Posterior vena cava (tissue), 2 donors: Measurements from ENCODE around the gene CIAO3. TPM values are rescaled to one million over a fixed set of nuclear protein-coding genes. Genes with fewer than 3 reads are reported as not detected.
"Not testable (repeated sequence)": the region's sequence is repeated elsewhere in the genome, so short reads cannot be mapped to it uniquely, and the experiment has no call there.

Source experiments
- DNase-seq: peaks from one replicate; pipeline ENCODE4 v3.0.0-alpha.2; 2020; ENCODE audit warnings: low spot score
- intact Hi-C, 2 donors: fragments of 100-400 bp; cut with DNase I; formaldehyde crosslinking; loops; one replicate each; pipeline versions ENCODE4 v1.14.1 to v1.14.2; 2022 to 2023
- total RNA-seq, 2 donors: library from RNA; stranded (reverse); fragmentation: NEBNext Ultra II Directional; extraction: Animal tissue kit (Norgen Biotek cat#: 25700); gene quantifications; one replicate each; pipeline ENCODE4 v1.2.1, GENCODE V29; 2021
- donor health status: DM: yes; HTN: yes; CAD: no.
- donor health status: DM: yes; HTN: yes; CAD: no.

Gene CIAO3
- total RNA-seq, 2 donors from 2014 or later, result 18.2 to 18.6 TPM

DNA sequence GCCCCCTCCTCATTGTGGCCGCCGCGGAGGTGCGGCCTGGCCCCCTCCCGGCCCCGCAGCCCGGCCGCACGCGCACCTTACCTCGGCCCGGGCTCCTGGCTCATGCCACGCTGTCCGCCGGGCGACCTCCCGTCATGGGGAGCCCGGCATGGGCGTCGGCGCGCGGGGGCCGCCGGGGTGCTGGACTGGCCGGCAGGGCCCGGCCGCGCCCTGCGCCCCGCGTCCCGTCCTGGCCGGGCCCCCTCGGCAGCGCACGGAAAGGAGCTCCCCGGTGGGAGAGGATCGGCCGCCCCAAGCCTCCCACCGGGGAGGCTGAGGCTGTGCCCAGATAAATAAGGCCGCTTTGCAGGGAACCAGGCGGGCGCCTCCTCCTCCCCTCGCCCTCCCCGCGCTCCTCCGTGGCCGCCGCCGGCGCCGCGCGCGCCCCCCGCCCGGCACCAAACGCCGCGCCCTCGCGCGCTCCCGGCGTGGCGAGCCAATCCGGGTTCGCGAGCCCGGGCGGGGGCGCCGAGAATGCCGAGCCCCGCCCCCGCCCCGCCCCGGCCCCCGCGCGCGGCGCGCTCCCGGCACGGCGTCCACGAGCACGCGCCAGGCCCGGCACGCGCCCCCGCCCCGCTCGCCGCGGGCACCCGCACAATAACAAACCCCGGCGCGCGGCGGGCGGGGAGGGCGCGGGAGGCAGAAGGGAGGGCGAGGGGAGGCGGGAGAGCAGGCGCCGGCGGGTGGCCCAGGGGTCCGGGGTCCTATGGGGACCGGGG lies 35.2 kb downstream of the CIAO3 start, which contains the start of gene FBXL16:
FBXL16 (minus strand) TSS at position 371 of the 758 bp plus-strand sequence. CDS start 8,396 bp downstream, outside the sequence.
- intact Hi-C loops, result no loop called here
- no peak for DNase-seq

DNA sequence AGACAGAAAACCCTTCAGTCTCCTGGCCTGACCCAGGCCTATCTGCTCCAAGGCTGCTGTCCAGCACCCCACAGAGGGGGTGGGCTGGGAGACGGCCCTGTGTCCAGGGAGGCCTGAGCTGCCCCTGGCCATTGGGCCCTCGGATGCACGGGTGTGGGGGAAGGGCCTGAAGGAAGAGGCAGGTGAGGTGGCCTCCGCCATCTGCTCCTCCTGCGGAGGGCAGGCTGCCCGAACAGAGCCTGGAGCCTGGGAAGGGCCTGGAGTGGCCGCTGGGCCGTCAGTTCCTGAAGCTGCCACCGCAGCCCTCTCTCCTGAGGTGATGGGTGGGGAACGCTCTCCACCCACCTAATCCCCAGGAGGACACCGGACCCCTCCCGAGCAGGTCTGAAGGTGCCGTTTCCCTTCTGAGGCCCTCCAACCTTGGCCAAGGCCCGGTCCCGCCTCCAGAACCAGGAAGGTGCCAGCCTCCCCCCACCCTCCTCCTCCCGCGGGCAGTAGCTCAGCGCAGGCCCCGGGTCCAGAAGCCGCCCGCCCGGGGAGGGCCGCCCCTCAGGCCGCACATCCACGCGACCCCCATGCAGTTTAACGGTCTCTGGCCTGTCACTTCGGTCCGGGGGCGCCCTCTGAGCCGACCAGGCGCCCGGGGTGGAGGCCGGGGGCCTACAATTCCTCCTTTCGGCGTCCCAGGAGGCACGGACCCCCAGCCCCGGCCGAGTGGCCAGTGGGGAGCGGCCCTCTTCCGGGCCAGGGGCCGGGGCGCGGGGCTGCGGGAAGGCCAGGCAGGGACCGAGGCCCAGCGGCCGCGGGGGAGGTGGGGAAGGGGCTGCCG lies 36.0 kb downstream of the CIAO3 start:
- no peak for DNase-seq
- intact Hi-C loops, result loop anchor here in 1 of 2 donors (1.0 kb wide), 1 partner anchor 298 kb away; no protein-coding TSS in a partner anchor

DNA sequence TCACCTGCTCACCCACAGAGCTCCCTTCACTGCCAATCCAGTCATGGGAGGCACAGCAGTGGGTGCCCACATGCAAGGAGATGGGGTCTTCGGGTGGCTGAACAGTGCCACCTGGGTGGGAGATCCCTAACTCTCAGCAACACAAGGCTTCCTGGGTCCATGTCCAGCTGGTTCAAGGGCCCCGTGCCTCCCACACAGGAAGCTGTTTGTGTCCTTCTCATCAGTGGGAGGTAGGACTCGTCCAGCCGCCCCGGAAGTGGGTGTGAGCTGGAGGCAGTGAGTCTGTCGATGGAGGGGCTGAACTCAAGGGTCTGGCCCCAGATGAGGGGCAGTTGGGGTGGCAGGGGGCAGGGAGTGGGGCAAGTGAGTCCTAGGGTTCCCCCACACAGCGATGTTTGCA lies 36.8 kb downstream of the CIAO3 start:
- no peak for DNase-seq
- intact Hi-C loops, result loop anchor here in 1 of 2 donors (1.0 kb wide), 1 partner anchor 298 kb away; no protein-coding TSS in a partner anchor

DNA sequence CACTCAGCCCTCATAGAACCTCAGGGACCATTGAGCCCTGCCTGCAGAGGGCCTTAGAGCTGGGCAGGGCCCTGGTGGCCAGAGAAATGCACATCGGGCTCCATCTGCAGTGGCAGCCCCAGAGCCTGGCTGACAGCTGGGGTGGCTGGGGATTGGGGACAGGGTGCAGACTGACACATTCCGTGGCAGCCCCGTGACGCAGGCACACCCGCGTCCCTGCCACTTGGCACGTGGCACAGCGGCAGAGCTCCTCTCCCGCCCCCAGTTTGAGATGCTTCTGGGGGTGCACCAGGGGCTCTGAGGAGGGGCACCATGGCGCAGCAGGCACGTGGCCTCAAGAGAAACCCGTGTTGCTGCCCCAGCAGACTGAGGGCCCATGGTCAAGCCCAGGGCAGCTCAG lies 37.4 kb downstream of the CIAO3 start:
- intact Hi-C loops, result no loop called here
- no peak for DNase-seq

DNA sequence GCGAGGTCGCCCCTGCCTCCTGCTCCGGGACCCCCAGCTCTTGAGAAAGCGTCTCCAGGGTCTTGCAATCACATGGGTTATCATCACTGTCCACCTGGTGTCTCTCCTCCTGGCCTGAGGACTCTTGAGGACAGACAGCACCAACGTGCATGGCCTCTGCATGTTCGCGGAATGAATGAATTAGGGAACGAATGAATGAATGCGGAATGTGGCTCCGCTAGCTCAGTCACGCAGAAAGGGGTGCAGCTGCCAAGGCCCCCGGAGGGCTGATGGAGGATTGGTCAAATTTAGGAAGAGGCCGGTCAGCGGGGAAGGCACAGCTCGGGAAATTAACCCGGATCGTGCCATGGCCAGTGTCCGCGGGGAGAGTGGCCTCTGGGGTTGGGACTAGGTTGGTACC lies 38.5 kb downstream of the CIAO3 start:
- intact Hi-C loops, result no loop called here
- DNase-seq, result no peak

DNA sequence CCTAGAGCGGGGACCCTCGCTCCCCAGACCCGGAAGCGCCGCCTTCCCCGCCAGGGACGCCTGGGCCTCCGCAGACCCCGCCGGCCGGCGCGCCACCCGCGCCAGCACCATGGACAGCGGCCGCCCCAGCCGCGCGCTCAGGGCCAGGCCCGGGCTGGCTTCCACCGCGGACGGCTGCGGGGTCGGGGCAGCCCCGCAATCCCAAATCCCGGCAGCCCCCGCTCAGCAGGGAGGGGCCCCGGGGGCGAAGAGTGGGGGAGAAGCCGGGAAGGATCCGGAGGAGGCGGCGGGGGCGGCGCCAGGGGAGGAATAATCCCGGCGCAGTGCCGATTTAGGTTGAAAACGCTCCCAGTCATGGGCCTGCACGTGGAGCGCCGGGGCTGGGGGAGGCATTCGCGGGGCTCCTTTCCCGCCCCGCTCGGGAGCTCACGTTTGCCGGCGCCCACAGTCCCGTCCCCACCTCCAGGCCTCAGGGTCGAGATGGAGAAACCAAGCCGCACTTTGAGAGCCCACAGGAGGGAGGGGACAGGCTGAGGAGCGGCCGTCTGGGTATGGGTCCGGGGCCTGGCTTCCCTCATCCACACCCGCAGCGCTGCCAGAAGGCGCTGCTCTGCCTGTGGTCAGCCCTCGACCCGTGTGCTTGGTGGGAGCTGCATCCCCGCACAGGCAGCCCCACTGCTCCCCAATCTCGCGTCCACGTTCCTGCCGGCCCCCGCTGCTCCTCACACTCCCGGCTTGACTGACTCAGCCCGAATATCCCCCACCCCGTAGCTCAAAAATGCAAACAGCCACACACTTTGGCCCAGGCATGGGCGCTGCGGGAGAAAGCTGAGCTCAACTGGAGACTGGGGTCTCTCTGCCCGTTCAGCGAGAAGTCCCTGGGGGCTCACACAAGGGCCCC lies 39.9 kb downstream of the CIAO3 start:
- intact Hi-C loops, result no loop called here
- no peak for DNase-seq

DNA sequence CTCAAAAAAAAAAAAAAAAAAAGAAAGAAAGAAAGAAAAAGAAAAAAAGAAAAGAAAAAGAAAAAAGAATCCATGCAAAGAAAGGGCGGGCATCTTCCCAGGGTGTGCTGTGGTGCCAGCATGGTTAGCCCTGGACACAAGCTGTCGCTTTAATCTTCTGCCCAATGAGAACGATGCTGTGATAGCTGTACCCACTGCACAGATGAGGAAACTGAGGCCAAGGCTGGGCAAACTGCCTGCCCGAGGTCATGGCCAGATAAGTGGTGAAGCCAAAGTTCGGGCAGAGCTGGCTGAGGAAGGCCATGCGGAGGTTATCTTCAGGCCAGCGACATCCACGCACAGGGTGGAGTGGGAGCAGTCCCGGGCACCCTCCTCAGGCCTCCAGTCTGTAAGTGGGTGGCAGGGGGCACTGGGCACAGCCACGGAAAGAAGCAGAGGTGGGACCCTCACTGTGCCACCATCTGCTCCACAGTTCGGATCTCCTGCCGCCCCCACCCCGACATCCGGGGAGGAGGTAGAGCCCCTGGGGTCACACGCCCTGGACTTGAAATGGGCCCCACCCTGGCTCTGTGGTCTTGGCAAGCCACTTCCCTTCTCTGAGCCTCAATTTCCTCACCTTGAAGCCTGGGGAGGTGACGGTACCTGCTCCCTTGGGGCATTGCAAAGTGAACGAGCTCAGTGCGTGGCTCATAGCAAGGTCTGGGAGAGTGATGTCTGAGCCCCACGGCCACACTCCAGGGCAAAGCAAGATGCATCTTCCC lies 41.7 kb downstream of the CIAO3 start:
- no peak for DNase-seq
- intact Hi-C loops, result no loop called here

DNA sequence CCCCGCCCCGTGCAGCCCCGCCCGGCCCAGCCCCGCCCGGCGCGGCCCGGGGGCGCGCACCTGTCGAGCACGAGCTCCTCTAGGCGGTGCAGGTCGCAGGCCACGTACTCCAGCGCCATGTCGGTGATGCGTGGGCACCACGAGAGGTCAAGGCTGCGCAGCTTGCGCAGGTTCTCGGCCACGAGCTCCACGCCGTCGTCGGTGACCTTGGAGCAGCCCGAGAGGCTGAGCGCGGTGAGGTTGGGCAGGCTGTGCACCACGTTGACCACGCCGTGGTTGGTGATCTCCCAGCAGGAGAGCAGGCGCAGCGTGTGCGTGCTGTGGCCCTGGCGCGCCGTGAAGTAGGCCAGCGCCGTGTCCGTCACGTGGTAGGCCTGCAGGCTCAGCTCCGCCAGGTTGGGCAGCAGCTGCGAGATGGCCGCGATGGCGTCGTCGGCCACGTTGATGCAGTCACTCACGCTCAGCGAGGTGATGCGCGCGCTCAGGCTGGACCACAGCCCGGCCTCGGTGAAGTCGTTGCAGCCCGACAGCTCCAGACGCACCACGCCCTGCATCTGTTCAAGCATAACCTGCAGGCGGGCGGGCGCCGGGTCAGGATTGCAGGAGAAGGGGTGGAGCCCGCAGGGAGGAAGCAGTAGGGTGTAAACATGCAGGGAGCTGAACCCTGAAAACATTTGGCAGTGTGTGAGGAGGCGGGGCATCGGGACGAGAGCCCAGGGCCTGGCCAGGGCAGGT lies 45.3 kb downstream of the CIAO3 start:
- intact Hi-C loops, result no loop called here
- DNase-seq, result no peak

DNA sequence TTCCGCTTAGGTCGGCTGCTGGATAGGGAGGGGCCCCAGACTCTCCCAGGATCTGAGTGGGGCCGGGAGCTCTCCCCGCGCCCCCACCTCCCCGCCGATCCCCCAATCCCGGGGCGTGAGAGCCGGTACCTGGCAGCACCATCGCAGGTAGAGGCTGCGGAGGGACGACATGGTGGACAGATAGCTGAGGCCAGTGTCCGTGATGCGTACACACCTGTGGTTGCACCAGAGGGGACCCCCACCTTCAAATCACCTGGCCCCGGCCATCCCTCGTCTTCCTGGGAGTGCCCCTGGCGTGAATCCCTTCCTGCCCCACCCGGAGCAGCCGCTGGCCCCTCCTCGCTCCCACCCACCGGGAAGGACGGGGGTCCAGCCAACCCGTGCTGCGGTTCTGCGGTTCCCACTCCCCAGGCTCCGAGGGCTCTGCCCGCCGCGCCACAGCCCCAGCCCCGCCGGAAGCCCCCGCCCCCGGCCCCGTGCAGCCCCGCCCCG lies 45.9 kb downstream of the CIAO3 start:
- intact Hi-C loops, result no loop called here
- DNase-seq, result no peak

DNA sequence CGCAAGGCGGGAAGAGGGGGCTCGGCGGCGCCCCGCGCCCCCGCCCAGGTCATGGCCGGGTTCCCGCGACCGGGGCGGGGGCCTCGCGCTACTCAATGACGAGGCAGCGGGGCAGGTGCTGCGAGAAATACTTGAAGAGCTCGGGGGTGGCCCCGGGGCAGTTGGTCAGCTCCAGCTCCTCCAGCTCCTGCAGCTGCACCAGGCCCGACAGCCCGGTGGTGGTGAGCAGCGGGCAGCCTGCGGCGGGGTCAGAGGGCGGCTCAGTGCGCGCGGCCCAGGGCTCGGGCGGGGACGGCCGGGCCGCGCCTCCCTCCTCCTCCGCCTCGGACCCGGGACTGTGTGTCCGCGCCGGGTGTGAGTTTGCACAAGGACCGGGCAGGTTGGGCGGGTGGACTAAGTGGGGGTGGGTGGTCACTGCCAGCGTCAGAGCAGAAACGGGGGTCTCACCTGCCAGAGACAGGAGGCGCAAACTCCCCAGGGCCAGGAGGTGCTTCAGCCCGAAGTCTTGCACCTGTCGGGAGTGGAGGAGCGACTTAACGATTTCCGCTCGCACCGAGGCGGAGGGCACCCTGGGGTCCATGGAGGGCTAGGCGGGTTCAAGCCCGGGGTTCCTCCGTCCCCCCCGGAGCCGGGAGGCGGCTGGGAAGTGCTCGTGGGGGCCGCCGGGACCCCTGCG lies 46.5 kb downstream of the CIAO3 start:
- no peak for DNase-seq

DNA sequence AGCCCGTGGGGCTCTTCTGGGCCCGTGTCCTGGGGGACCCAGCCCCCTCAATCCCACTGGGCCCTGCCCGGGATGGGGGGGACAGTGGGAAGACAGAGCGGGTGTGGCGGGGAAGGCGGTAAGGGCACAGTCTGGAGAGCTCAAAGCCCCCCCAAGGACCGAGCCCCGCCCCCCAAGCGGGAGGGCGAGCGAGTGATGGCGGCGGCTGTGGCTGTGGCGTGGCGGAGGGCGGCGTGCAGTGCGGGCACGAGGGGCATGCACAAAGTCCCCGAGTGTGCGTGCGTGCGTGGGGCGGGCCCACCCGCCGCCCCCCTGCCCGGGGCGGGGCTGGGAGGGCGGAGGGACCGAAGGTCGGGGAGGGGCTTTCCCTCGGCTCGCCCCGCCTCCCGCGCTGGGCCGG lies 47.0 kb downstream of the CIAO3 start:
- intact Hi-C loops, result no loop called here
- DNase-seq, result no peak

More for the DNA sequence above, 46.5 kb downstream of the CIAO3 start:
- intact Hi-C loops, result no loop called here

DNA sequence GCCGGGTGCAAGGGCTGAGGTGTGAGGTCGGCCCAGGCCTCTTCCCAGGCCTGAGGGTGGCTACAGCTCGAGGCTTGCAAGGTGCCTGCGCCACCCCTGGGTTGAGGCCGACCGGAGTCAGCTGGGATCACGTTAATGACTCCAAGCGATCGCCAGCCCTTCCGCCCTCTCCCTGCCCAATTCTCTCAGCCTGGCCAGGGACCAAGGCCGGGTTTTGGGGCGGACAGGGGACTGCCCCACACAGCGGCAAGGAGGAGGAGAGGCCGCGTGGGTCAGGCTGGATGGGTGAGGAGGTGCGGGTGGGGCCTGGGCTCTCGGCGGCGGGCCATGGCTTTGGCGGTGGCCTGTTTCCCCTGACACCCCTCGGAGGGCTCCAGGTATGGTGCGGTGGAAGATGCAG lies 47.4 kb downstream of the CIAO3 start:
- intact Hi-C loops, result no loop called here
- no peak for DNase-seq

DNA sequence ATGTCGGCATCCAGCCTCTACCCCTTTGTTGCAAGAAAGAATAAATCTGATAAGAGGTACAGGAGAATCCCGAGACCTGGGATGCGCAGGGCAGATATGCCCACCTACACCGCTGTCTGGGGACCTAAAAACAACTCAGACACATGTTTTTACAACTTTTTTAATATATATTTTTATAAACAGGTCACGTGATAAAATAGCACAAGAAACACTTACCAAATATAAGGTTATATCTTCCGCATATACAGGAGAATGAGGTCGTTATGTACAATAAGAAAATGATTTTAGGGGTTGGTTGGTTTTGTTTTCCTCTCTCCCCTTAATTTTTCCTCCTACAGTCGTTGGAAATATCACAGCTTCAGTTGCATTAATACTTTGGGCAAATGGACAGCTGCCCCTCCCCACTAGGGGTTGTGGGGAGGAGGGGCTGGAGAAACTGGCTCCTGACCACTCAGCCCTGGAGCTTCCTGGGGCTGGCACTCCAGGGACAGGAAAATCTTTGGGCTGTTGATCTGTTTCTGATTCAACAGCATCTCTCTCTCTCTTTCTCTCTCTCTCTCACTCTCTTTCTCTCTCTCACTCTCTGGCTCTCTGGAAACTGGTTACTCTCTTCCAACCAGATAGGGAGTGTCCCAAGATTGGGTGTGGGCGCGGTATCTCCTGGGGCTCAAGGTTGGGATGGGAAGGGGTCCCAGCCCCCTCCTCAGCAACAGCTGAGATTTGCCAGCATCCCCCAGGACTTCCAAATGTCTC lies 48.3 kb downstream of the CIAO3 start:
- no peak for DNase-seq
- intact Hi-C loops, result no loop called here

DNA sequence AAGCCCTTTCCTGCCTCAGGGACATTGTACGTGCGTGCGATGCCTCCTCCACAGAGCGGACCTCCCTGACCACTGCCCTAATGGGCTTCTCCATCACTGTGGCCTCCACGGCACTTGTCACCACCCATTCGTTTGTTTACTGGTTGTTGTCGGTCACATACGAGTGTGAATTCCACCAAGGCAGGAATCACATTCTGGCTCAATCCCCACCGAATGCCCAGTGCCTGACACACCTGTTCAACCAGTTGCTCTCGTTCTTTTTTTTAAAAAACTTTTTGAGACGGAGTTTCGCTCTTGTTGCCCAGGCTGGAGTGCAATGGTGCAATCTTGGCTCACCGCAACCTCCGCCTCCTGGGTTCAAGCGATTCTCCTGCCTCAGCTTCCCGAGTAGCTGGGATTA lies 49.6 kb downstream of the CIAO3 start:
- intact Hi-C loops, DNase-seq: not testable (repeated sequence)

DNA sequence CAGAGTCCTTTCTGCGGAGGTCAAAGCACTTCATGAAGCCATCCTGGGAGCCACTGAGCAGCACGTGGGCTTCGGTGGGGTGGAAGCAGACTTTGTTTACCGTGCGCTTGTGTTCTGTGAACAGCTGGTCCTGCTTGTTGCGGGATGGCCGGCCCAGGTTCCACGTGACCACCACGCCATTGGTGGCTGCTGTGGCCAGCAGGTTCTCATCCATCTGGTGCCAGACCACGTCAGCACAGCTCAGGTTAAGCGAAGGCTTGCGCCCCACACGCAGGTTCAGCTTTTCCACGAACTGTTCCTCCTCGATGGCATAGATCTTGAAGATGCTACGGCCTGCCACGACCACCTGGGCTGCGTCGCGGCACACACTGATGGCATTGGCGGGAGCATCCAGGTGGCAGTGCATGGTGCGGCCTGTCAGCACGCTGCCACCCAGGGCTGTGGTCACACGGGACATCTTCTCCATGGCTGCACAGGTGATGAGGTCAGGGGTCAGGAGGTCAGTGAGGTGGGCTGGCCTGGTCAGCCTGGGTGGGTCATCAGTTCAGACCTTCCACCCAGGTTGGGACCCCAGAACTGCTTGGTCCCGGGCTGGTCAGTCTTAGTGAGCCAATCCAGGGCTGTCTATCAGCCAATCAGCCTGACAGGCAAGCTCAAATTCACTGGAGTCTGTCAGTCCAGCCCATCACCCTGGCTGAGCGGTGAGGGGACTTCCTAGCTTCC lies 51.5 kb downstream of the CIAO3 start:
- intact Hi-C loops, result no loop called here

DNA sequence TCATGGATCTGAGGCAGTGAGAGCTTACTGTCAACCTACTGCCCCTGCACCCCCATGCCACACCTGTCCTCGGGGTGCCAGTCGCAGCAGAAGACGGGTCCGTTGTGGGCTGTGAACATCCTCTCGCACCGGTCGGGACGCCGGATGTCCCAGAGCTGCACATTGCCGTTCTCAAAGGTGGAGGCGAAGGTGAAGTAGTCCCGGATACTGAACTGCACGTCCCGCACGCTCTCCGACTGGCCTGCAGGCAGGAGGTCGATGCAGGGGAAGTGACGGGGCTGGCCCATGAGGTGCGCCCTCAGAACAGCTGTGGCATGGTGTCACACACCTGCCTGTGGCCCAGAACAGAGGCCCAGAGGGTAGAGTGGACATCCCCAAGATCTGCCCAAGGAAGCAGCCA lies 53.3 kb downstream of the CIAO3 start:
- intact Hi-C loops, result no loop called here
- DNase-seq, result no peak

More for the DNA sequence above, 51.5 kb downstream of the CIAO3 start:
- no peak for DNase-seq
